NT2/D1 (cell line): ENCODE measurements around the gene DNAJC1.

ENCODE experiments used
- SUZ12 ChIP-seq: IDR thresholded peaks from 2 replicates; pipeline ENCODE4 v1.6.1; 2011; ENCODE audit not compliant: insufficient read length, insufficient read depth; ENCODE audit errors: extremely low read depth
- YY1 ChIP-seq: IDR thresholded peaks from 2 replicates; pipeline ENCODE4 v1.6.1; 2011; ENCODE audit not compliant: insufficient read length, insufficient read depth
- ZNF274 ChIP-seq: IDR thresholded peaks from 2 replicates; pipeline ENCODE4 v1.6.1; 2011; ENCODE audit warnings: mild to moderate bottlenecking, low read depth, low read length

DNA sequence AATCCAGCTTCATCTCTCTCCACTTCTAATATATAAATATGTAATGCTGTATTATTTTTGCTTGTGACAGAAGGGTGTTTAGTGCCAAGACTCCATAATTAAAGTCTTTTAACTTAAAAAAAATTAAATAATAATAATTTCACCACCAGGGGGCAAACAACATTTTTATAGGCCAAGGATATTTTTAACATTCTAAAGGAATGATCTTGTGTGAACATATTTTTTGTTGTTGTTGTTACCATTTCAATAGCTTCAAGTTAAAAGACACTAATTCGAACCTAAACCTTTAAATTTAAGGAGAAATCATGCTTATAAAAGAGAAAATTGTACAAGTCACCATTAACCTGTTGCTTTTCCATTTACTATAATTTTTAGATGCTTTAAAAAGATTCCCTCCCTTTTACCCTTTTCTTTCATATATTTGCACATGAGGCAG, 7.5 kb upstream of the DNAJC1 start:
- TF ChIP-seq YY1 (no peak), SUZ12 (no peak), ZNF274 (no peak)
